NCI-H1092 treated with DMSO at 0.1 percent for 48 hours (cell line): ENCODE data around the gene DLGAP4.

Experiments
- DNase-seq: peaks from one replicate; lab custom pipeline; 2025; lab: John Stamatoyannopoulos, UW

Gene DLGAP4

GRCh38 chr20:36322131-36322530 lies 16.0 kb downstream of the DLGAP4 start:
- no peak for DNase-seq

- DNase-seq, result no peak
Observed at GRCh38 chr20:36330091-36330490, 24.0 kb downstream of the DLGAP4 start.

- no peak for DNase-seq
Observed at GRCh38 chr20:36331209-36331608, 25.1 kb downstream of the DLGAP4 start.

GRCh38 chr20:36333841-36334240 lies 27.7 kb downstream of the DLGAP4 start:
- DNase-seq, result no peak

- DNase-seq, result no peak
Observed at GRCh38 chr20:36334281-36335205, 28.4 kb downstream of the DLGAP4 start.

- no peak for DNase-seq
Observed at GRCh38 chr20:36335206-36335870, 29.2 kb downstream of the DLGAP4 start.

GRCh38 chr20:36336204-36336603 lies 30.1 kb downstream of the DLGAP4 start:
- DNase-seq, result no peak

GRCh38 chr20:36336954-36337704 lies 31.0 kb downstream of the DLGAP4 start:
- DNase-seq, result no peak

GRCh38 chr20:36337886-36338285 lies 31.7 kb downstream of the DLGAP4 start:
- DNase-seq, result no peak

- DNase-seq, result no peak
Observed at GRCh38 chr20:36339646-36340592, 33.8 kb downstream of the DLGAP4 start.

- no peak for DNase-seq
Observed at GRCh38 chr20:36340593-36340990, 34.5 kb downstream of the DLGAP4 start.

GRCh38 chr20:36341331-36342020 lies 35.3 kb downstream of the DLGAP4 start:
- DNase-seq, result no peak

GRCh38 chr20:36342331-36343120 lies 36.4 kb downstream of the DLGAP4 start:
- DNase-seq, result no peak

GRCh38 chr20:36343641-36344040 lies 37.5 kb downstream of the DLGAP4 start:
- no peak for DNase-seq

- no peak for DNase-seq
Observed at GRCh38 chr20:36344517-36345132, 38.5 kb downstream of the DLGAP4 start.

GRCh38 chr20:36346256-36346655 lies 40.1 kb downstream of the DLGAP4 start:
- no peak for DNase-seq

- no peak for DNase-seq
Observed at GRCh38 chr20:36349384-36350170, 43.4 kb downstream of the DLGAP4 start.

GRCh38 chr20:36350439-36350838 lies 44.3 kb downstream of the DLGAP4 start:
- DNase-seq, result no peak

- no peak for DNase-seq
Observed at GRCh38 chr20:36351937-36352336, 45.8 kb downstream of the DLGAP4 start.
